Endothelial cell of umbilical vein (primary cell): ENCODE results near the gene CDH22.

Experiments
- POLR2A ChIP-seq: IDR thresholded peaks from 2 replicates; pipeline ENCODE4 v1.6.1; 2012; ENCODE audit warnings: low read depth, mild to moderate bottlenecking, control low read depth, low read length
- POLR2AphosphoS5 ChIP-seq: IDR thresholded peaks from 2 replicates; pipeline ENCODE4 v1.6.1; 2012; ENCODE audit warnings: low read depth, mild to moderate bottlenecking, control low read depth, low read length, moderate library complexity; ENCODE audit not compliant: insufficient read depth

DNA sequence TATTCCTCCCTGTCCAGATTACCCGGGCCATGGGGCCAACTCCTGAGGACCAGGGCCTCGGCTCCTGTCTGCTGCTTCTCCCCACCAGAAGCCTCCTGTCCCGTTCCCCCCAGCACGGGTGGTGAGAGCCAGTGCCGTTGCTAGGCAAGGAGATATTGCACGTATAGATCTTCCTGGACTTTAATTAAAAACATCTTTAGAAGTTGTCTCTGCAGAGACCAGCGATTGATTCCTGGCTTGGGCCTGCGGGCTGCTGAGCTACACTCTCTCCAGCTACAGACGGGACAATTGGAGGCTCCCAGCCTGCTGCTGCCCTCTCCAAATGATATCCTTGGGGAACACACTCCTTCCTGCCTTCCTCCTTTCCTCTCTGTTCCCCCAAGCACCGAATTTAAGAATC is 74.6 kb downstream of the CDH22 start:
- TF ChIP-seq POLR2AphosphoS5 (no peak), POLR2A (no peak)
